Measurements from ENCODE around the gene ENOX1. TPM values are rescaled to one million over a fixed set of nuclear protein-coding genes. Genes with fewer than 3 reads are reported as not detected.

Gene ENOX1
- total and polyA plus RNA-seq, 2 of the 13 experiments (the other 11 are each of a cell fraction or from before 2014, with no cell fraction given): not detected

GRCh38 chr13:43391036-43391435, 395.7 kb downstream of the ENOX1 start:
- no peaks in the 10 kb centered on the region for H3K79me2 ChIP-seq (ENCODE audit: insufficient read depth, low read length)
- ATAC-seq: no peak
- 14% methylated on average over 5 of the region's 5 CpGs for WGBS (ENCODE audit: low lambda C conversion rate)
- ChIA-PET CTCF (ENCODE audit: low intra/inter-chr PET ratio, low total read pairs) (no interaction called here), POLR2A (no interaction called here)
- H3K27ac ChIP-seq (ENCODE audit: extremely low read length, insufficient read depth, low read length): no peak overlapping the region
- no peaks in the 10 kb centered on the region for H3K9me3 ChIP-seq (ENCODE audit: low read length)
- intact Hi-C loops (cut with micrococcal nuclease; ENCODE audit: unreplicated experiment) (no loop called here), in situ Hi-C loops (cut with HindIII; ENCODE audit: extremely low pct_ligation_motif_present, low pct_unique_long_range_greater_than_20kb) (no loop called here)
- no peak for FAIRE-seq
- H3K27me3 ChIP-seq (ENCODE audit: control insufficient read depth in 1 of 2, insufficient read depth in 2 of 2, low read length in 2 of 2): no peaks in the 10 kb centered on the region; a peak in 1 of 5 replicates
- no peak for DNase-seq (ENCODE audit: low spot score)
- no peak overlapping the region for H3K9ac ChIP-seq (ENCODE audit: insufficient read depth, low read depth, low read length)
- no TSS peak for BruUV-seq (replicated peaks)
- no peak overlapping the region for H3K4me3 ChIP-seq (replicated peaks in 1 of 3; ENCODE audit: insufficient read depth in 1 of 3, low read depth in 2 of 3, low read length in 3 of 3)
- H3K4me2 ChIP-seq (ENCODE audit: low read depth, low read length): no peak overlapping the region
- no peaks in the 10 kb centered on the region for H3K4me1 ChIP-seq (ENCODE audit: insufficient read depth, low read length)
- no peak overlapping the region for H2AFZ ChIP-seq (ENCODE audit: low read length)
- no peaks in the 10 kb centered on the region for H4K20me1 ChIP-seq (ENCODE audit: insufficient read depth, low read length)
- H3K36me3 ChIP-seq (replicated peaks in 1 of 2; ENCODE audit: control insufficient read depth in 1 of 2, insufficient read depth in 2 of 2, low read length in 2 of 2): no peaks in the 10 kb centered on the region
- TF ChIP-seq ZNF276 (CRISPR knock-in tag; IDR thresholded peaks at IDR 0.05; ENCODE audit: low read depth) (no peak), ARID4A (CRISPR knock-in tag; IDR thresholded peaks at IDR 0.05; ENCODE audit: borderline replicate concordance) (no peak), HIC2 (CRISPR knock-in tag; IDR thresholded peaks at IDR 0.05; ENCODE audit: low read depth) (no peak), ZNF280B (CRISPR knock-in tag; IDR thresholded peaks at IDR 0.05; ENCODE audit: borderline replicate concordance) (no peak)
- TF ChIP-seq, protein P1, sequence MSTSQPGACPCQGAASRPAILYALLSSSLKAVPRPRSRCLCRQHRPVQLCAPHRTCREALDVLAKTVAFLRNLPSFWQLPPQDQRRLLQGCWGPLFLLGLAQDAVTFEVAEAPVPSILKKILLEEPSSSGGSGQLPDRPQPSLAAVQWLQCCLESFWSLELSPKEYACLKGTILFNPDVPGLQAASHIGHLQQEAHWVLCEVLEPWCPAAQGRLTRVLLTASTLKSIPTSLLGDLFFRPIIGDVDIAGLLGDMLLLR (CRISPR knock-in tag; IDR thresholded peaks at IDR 0.05): no peak

Data from HepG2 (cell line).